ENCODE results near the gene ITGB1. TPM values are rescaled to one million over a fixed set of nuclear protein-coding genes. Genes with fewer than 3 reads are reported as not detected.

Gene ITGB1
- total RNA-seq, 6 donors from 2014 or later, result 94.3 to 492 (median 340) TPM

DNA sequence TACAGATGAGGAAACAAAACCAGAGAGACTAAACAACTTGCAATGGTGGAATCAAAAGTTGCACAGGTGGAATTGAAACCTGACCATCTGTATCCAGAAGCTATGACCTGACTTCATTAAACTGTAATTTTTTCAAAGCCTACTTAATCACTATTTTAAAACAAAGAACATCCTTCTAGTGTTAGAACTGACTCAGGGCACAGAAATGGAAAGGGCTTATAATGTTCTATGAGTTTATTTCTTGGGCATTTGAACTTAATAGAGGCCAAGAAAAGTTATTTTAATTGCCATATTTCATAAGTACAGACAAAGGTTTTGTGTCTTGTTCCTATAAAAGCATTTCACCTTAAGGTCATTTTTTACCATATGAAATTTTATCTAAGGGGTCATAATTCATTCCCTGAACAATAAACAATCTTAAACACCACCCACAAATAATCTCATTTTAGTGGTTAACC, 8.8 kb downstream of the ITGB1 start:
- Histone ChIP-seq H3K9me3 (no peaks in the 10 kb centered on the region), H3K4me3 (no peak overlapping the region), H3K4me1 (peaks cover 48 to 79% (median 58%) of the 10 kb centered on the region in 4 donors), H3K27ac (no peak overlapping the region), H3K36me3 (no peaks in the 10 kb centered on the region), H3K27me3 (no peaks in the 10 kb centered on the region)
- no peak for DNase-seq
- TF ChIP-seq, protein P1, sequence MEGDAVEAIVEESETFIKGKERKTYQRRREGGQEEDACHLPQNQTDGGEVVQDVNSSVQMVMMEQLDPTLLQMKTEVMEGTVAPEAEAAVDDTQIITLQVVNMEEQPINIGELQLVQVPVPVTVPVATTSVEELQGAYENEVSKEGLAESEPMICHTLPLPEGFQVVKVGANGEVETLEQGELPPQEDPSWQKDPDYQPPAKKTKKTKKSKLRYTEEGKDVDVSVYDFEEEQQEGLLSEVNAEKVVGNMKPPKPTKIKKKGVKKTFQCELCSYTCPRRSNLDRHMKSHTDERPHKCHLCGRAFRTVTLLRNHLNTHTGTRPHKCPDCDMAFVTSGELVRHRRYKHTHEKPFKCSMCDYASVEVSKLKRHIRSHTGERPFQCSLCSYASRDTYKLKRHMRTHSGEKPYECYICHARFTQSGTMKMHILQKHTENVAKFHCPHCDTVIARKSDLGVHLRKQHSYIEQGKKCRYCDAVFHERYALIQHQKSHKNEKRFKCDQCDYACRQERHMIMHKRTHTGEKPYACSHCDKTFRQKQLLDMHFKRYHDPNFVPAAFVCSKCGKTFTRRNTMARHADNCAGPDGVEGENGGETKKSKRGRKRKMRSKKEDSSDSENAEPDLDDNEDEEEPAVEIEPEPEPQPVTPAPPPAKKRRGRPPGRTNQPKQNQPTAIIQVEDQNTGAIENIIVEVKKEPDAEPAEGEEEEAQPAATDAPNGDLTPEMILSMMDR (IDR thresholded peaks at IDR 0.05), result no peak
- TF ChIP-seq POLR2AphosphoS5 (IDR thresholded peaks at IDR 0.05) (no peak), POLR2A (IDR thresholded peaks at IDR 0.05) (no peak), EP300 (IDR thresholded peaks at IDR 0.05) (no peak)
- no peak for ATAC-seq (ENCODE audit: low FRiP score in 2 of 2)

GRCh38 chr10:32948451-32948850, 9.6 kb downstream of the ITGB1 start:
- Histone ChIP-seq H3K4me1 (peaks cover 47 to 79% (median 58%) of the 10 kb centered on the region in 4 donors), H3K27ac (no peak overlapping the region), H3K4me3 (no peak overlapping the region), H3K27me3 (no peaks in the 10 kb centered on the region), H3K9me3 (no peaks in the 10 kb centered on the region), H3K36me3 (no peaks in the 10 kb centered on the region)
- TF ChIP-seq EP300 (IDR thresholded peaks at IDR 0.05), result no peak
- no peak for TF ChIP-seq POLR2A (IDR thresholded peaks at IDR 0.05)
- no peak for TF ChIP-seq POLR2AphosphoS5 (IDR thresholded peaks at IDR 0.05)
- TF ChIP-seq, protein P1 (IDR thresholded peaks at IDR 0.05), result no peak
- WGBS, 2 donors, result 56 to 61% methylated on average over 3 of the region's 3 CpGs
- DNase-seq (no peak), ATAC-seq (ENCODE audit: low FRiP score in 2 of 2) (no peak)

GRCh38 chr10:32947586-32947985, 10.4 kb downstream of the ITGB1 start:
- Histone ChIP-seq H3K9me3 (no peaks in the 10 kb centered on the region), H3K36me3 (no peaks in the 10 kb centered on the region), H3K27me3 (no peaks in the 10 kb centered on the region), H3K27ac (no peak overlapping the region), H3K4me1 (peaks cover 49 to 81% (median 56%) of the 10 kb centered on the region in 4 donors), H3K4me3 (no peak overlapping the region)
- DNase-seq, result no peak
- no peak for TF ChIP-seq POLR2AphosphoS5 (IDR thresholded peaks at IDR 0.05)
- TF ChIP-seq EP300 (IDR thresholded peaks at IDR 0.05), result no peak
- TF ChIP-seq POLR2A (IDR thresholded peaks at IDR 0.05), result no peak
- TF ChIP-seq, protein P1 (IDR thresholded peaks at IDR 0.05), result no peak
- WGBS, 2 donors, result 83 to 86% methylated on average over 5 of the region's 5 CpGs
- no peak for ATAC-seq (ENCODE audit: low FRiP score in 2 of 2)

GRCh38 chr10:32946108-32946507, 11.9 kb downstream of the ITGB1 start:
- Histone ChIP-seq H3K9me3 (no peaks in the 10 kb centered on the region), H3K4me1 (peaks cover 47 to 78% (median 55%) of the 10 kb centered on the region in 4 donors), H3K27ac (peak overlapping the region in 1 of 4 donors; percentile 30), H3K36me3 (no peaks in the 10 kb centered on the region), H3K27me3 (no peaks in the 10 kb centered on the region), H3K4me3 (no peak overlapping the region)
- no peak for DNase-seq
- no peak for ATAC-seq (ENCODE audit: low FRiP score in 2 of 2)
- TF ChIP-seq EP300 (IDR thresholded peaks at IDR 0.05) (no peak), POLR2A (IDR thresholded peaks at IDR 0.05) (no peak), POLR2AphosphoS5 (IDR thresholded peaks at IDR 0.05) (no peak)
- TF ChIP-seq, protein P1 (IDR thresholded peaks at IDR 0.05), result no peak
- 72 to 83% methylated on average over 2 of the region's 2 CpGs for WGBS, 2 donors
